ENCODE results near the gene SYNJ1. TPM values are rescaled to one million over a fixed set of nuclear protein-coding genes. Genes with fewer than 3 reads are reported as not detected.
"Not testable (repeated sequence)": the region's sequence is repeated elsewhere in the genome, so short reads cannot be mapped to it uniquely, and the experiment has no call there.

Gene SYNJ1
- total RNA-seq, 1 donor, result 11.4 TPM

DNA sequence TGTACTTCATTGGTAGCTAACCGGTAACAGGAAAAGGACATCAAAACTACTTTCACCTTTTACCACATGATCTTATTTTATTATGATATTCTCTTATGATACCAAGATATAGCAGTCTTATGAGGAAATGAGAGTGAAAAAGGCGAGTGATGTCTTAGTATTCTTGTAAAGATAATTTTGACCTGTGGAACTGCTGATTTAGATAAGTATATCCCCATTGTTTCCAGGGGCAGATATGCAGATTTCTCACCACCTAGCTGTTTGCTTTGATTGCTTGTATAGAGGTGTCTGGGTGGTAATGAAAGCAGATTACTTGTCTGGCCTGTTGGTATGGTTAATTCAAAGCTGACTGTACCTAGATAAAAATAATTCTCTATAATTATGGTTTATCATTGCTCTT lies 53.1 kb downstream of the SYNJ1 start:
- TF ChIP-seq, protein P1, sequence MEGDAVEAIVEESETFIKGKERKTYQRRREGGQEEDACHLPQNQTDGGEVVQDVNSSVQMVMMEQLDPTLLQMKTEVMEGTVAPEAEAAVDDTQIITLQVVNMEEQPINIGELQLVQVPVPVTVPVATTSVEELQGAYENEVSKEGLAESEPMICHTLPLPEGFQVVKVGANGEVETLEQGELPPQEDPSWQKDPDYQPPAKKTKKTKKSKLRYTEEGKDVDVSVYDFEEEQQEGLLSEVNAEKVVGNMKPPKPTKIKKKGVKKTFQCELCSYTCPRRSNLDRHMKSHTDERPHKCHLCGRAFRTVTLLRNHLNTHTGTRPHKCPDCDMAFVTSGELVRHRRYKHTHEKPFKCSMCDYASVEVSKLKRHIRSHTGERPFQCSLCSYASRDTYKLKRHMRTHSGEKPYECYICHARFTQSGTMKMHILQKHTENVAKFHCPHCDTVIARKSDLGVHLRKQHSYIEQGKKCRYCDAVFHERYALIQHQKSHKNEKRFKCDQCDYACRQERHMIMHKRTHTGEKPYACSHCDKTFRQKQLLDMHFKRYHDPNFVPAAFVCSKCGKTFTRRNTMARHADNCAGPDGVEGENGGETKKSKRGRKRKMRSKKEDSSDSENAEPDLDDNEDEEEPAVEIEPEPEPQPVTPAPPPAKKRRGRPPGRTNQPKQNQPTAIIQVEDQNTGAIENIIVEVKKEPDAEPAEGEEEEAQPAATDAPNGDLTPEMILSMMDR (IDR thresholded peaks at IDR 0.05; ENCODE audit: insufficient read depth, low read length), result no peak
- H3K4me3 ChIP-seq (ENCODE audit: low read depth, low read length), result no peak overlapping the region
- no peak for DNase-seq (ENCODE audit: low read depth)

GRCh38 chr21:32674038-32674437 lies 53.8 kb downstream of the SYNJ1 start:
- TF ChIP-seq, protein P1 (IDR thresholded peaks at IDR 0.05; ENCODE audit: insufficient read depth, low read length), result no peak
- DNase-seq (ENCODE audit: low read depth), result no peak
- H3K4me3 ChIP-seq (ENCODE audit: low read depth, low read length), result no peak overlapping the region

GRCh38 chr21:32666258-32666657 lies 61.6 kb downstream of the SYNJ1 start:
- no peak for DNase-seq (ENCODE audit: low read depth)
- TF ChIP-seq, protein P1 (IDR thresholded peaks at IDR 0.05; ENCODE audit: insufficient read depth, low read length), result no peak
- no peak overlapping the region for H3K4me3 ChIP-seq (ENCODE audit: low read depth, low read length)

DNA sequence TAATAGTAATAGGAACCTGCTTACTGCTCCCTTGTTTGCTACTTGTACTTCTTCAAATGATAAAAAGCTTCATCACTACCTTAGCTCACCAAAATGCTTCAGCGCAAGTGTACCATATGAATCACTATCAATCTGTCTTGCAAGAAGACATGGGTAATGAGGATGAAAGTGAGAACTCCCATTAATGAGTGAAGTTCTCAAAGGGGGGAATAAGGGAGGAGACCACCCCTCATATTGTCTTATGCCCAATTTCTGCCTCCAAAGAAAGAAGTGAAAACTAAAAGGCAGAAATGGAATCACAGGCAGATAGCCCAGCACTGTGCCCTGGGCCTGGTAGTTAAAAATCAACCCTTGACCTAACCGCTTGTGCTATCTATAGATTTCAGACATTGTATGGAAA lies 63.7 kb downstream of the SYNJ1 start:
- DNase-seq (ENCODE audit: low read depth); H3K4me3 ChIP-seq (ENCODE audit: low read depth, low read length): not testable (repeated sequence)

- DNase-seq (ENCODE audit: low read depth); H3K4me3 ChIP-seq (ENCODE audit: low read depth, low read length): not testable (repeated sequence)
Observed at GRCh38 chr21:32661981-32662380, 65.8 kb downstream of the SYNJ1 start.

DNA sequence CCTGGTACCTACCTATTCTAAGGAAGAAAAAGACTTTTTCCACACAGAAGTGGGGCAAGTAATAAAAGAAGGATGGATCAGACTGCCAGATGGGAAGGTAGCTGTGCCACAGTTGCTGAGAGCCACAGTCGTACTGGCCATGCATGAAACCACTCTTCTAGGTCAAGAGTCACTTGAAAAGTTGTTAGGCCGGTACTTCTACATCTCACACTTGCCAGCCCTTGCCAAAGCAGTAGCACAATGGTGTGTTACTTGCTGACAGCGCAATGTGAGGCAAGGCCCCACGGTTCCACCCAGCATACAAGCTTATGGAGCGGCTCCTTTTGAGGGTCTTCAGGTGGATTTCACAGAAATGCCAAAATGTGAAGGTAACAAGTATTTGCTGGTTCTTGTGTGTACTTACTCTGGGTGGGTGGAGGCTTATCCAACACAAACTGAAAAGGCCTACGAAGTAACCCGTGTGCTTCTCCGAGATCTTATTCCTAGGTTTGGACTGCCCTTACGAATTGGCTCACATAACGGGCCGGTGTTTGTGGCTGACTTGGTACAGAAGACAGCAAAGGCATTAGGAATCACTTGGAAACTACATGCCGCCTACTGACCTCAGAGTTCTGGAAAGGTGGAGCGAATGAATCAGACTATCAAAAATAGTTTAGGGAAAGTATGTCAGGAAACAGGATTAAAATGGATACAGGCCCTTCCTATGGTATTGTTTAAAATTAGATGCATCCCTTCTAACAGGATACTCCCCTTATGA lies 66.6 kb downstream of the SYNJ1 start:
- DNase-seq (ENCODE audit: low read depth), result not testable (repeated sequence)

GRCh38 chr21:32658524-32658923 lies 69.3 kb downstream of the SYNJ1 start:
- DNase-seq (ENCODE audit: low read depth), result no peak
- H3K4me3 ChIP-seq (ENCODE audit: low read depth, low read length), result no peak overlapping the region
- TF ChIP-seq, protein P1 (IDR thresholded peaks at IDR 0.05; ENCODE audit: insufficient read depth, low read length), result no peak

More for the DNA sequence above, 66.6 kb downstream of the SYNJ1 start:
- not testable (repeated sequence) for H3K4me3 ChIP-seq (ENCODE audit: low read depth, low read length)

DNA sequence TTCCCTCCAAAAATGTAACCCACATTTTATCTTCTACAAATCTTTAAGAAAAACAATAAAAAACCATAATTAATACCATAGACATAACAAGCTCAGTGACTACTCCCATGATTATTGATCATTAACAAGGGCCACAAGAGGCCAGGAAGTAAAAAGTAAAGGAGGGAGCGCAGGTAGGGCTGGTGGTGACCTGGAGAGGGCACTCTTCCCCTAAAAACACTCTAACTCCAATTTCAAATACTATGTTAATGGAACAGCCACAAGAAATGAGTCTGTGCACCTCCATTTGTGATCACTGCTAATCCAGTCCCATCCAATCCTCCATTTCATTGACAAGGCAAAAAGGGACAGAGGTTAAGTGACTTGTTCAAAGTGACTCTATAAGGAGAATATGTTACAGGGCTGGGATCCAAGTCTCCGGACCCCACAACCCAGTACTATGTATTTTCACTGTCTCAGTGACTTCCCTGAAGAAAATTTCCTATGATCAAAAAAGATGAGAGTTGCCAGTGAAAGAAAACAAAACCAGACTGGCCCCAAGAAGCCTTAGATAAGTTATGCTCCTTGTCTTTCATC lies 74.4 kb downstream of the SYNJ1 start:
- peak; percentile 29 for DNase-seq (ENCODE audit: low read depth)
- H3K4me3 ChIP-seq (ENCODE audit: low read depth, low read length), result no peak overlapping the region
- TF ChIP-seq, protein P1 (IDR thresholded peaks at IDR 0.05; ENCODE audit: insufficient read depth, low read length), result peak; percentile 57

Data from fibroblast of the aortic adventitia (primary cell).